DOHH2 (cell line): Measurements from ENCODE around the gene TLE5.

Experiments used
- EZH2phosphoT487 ChIP-seq: fragments of 200-600 bp; sonication (generic); IDR thresholded peaks from 2 replicates; pipeline ENCODE4 v1.6.1; 2017; ENCODE audit warnings: borderline replicate concordance, mild to moderate bottlenecking, antibody characterized with exemption, low read length, moderate library complexity, mixed read lengths
- TF ChIP-seq, protein P1 (sequence below): fragments of 200-600 bp; sonication (generic); IDR thresholded peaks from one replicate; pipeline ENCODE4 v1.5.1; 2014; ENCODE audit warnings: antibody characterized with exemption, mild to moderate bottlenecking, low read depth, low read length; ENCODE audit not compliant: poor library complexity, severe bottlenecking

DNA sequence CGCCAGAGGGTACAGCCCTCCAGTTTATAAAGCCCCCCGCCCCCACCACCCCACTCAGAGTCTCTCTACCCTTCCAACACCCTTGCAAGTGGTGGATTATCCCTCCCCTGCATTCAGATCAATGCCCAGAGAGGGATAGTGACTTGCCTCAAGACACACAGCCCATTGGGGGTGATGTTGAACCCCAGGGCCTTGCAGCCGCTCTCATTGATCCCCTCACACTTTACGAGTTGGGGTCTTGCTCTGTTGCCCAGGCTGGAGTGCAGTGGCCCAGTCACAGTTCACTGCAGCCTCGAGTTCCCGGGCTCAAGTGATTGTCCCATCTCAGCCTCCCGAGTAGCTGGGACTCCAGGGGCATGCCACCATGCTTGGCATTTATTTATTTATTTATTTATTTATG lies 44.4 kb downstream of the TLE5 start:
- TF ChIP-seq, protein P1, sequence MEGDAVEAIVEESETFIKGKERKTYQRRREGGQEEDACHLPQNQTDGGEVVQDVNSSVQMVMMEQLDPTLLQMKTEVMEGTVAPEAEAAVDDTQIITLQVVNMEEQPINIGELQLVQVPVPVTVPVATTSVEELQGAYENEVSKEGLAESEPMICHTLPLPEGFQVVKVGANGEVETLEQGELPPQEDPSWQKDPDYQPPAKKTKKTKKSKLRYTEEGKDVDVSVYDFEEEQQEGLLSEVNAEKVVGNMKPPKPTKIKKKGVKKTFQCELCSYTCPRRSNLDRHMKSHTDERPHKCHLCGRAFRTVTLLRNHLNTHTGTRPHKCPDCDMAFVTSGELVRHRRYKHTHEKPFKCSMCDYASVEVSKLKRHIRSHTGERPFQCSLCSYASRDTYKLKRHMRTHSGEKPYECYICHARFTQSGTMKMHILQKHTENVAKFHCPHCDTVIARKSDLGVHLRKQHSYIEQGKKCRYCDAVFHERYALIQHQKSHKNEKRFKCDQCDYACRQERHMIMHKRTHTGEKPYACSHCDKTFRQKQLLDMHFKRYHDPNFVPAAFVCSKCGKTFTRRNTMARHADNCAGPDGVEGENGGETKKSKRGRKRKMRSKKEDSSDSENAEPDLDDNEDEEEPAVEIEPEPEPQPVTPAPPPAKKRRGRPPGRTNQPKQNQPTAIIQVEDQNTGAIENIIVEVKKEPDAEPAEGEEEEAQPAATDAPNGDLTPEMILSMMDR: no peak
- no peak for TF ChIP-seq EZH2phosphoT487
